ENCODE data around the gene URM1.

URM1 gene

DNA sequence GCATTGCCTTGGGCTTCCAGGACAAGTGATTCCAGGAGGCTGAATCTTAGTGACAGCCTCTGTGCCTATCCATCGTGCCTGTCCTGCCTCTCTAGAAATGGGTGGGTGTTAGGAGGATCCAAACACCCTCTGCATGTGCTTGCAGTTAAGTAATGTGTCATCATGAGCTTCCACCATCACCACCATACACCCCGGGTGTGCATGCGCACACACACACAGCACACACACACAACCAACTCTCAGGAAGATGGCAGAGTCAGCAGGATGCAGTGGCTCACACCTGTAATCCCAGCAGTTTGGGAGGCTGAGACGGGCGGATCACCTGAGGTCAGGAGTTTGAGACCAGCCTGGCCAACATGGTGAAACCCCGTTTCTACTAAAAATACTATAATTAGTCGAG is 26.7 kb downstream of the URM1 start:
- ChIA-PET POLR2A (interaction anchor here (0.5 to 0.6 kb wide), 2 partner anchors 155 to 229 kb away, joined by 3 to 4 read pairs; partner anchors contain the start of gene SPTAN1), CTCF (interaction anchor here (0.7 to 2.4 kb wide), 2 partner anchors 36 to 43 kb away, joined by 3 to 8 read pairs; no protein-coding TSS in a partner anchor)
- TF ChIP-seq, protein P1, sequence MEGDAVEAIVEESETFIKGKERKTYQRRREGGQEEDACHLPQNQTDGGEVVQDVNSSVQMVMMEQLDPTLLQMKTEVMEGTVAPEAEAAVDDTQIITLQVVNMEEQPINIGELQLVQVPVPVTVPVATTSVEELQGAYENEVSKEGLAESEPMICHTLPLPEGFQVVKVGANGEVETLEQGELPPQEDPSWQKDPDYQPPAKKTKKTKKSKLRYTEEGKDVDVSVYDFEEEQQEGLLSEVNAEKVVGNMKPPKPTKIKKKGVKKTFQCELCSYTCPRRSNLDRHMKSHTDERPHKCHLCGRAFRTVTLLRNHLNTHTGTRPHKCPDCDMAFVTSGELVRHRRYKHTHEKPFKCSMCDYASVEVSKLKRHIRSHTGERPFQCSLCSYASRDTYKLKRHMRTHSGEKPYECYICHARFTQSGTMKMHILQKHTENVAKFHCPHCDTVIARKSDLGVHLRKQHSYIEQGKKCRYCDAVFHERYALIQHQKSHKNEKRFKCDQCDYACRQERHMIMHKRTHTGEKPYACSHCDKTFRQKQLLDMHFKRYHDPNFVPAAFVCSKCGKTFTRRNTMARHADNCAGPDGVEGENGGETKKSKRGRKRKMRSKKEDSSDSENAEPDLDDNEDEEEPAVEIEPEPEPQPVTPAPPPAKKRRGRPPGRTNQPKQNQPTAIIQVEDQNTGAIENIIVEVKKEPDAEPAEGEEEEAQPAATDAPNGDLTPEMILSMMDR (IDR thresholded peaks at IDR 0.05; ENCODE audit: control extremely low read depth, extremely low read depth, low read depth, missing control alignments): no peak
- DNase-seq (ENCODE audit: extremely low spot score): no peak

DNA sequence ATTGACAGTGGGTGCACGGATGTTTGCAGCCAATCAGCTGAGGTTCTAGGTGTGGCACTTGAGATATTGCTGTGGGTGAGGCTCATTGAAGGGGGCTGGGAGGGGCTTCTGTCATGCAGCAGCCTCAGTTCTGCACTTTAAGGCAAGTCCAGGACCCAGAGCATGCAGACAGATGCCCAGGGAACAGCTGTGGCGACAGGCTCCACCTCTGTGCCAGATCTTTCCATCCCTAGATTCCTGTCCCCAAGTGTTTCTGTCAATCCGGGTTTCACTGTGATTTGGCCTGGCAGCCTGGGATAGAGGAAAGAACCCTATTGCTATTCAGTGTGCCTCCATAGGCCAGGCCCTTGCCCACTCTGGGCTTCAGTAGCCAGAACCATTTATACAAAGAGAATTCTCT is 28.7 kb downstream of the URM1 start:
- TF ChIP-seq, protein P1 (IDR thresholded peaks at IDR 0.05; ENCODE audit: control extremely low read depth, extremely low read depth, low read depth, missing control alignments): no peak
- DNase-seq (ENCODE audit: extremely low spot score): no peak
- CTCF ChIA-PET: no interaction called here
- POLR2A ChIA-PET: no interaction called here

DNA sequence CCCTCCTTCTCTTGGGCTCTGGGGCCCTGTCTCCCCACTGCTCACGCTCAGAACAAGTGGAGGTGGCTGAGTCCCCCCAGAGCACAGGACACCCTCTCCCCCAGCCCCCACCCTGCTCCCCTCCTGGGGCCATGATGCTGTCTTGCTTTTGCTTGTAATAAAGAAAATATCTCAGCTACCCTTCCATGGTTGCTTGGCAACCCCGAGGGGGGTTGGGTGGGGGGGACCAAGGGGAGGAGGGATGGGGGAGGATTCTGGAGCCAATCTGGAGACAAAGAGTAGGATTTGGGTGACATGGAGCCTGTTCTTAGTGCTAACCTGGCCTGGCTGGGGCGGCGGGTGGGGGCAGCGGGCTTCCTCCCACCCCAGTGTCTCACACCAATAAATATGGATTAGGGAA is 33.4 kb downstream of the URM1 start:
- POLR2A ChIA-PET: no interaction called here
- no peak for DNase-seq (ENCODE audit: extremely low spot score)
- CTCF ChIA-PET: no interaction called here
- TF ChIP-seq, protein P1 (IDR thresholded peaks at IDR 0.05; ENCODE audit: control extremely low read depth, extremely low read depth, low read depth, missing control alignments): no peak

GRCh38 chr9:128405077-128405779 is 34.1 kb downstream of the URM1 start:
- DNase-seq (ENCODE audit: extremely low spot score): no peak
- TF ChIP-seq, protein P1 (IDR thresholded peaks at IDR 0.05; ENCODE audit: control extremely low read depth, extremely low read depth, low read depth, missing control alignments): no peak
- POLR2A ChIA-PET: interaction anchor here (0.5 kb wide), 1 partner anchor 16 kb away, joined by 3 read pairs; the partner anchor contains the start of gene CERCAM
- CTCF ChIA-PET: no interaction called here

- ChIA-PET POLR2A (no interaction called here), CTCF (interaction anchor here (1.4 kb wide), 1 partner anchor 14 kb away, joined by 7 read pairs; no protein-coding TSS in a partner anchor)
- TF ChIP-seq, protein P1 (IDR thresholded peaks at IDR 0.05; ENCODE audit: control extremely low read depth, extremely low read depth, low read depth, missing control alignments): no peak
- no peak for DNase-seq (ENCODE audit: extremely low spot score)
Measured at GRCh38 chr9:128405780-128406171, 34.6 kb downstream of the URM1 start.

GRCh38 chr9:128406848-128407391 is 35.7 kb downstream of the URM1 start:
- TF ChIP-seq, protein P1 (IDR thresholded peaks at IDR 0.05; ENCODE audit: control extremely low read depth, extremely low read depth, low read depth, missing control alignments): no peak

More at GRCh38 chr9:128406848-128407391, 35.7 kb downstream of the URM1 start:
- ChIA-PET POLR2A (no interaction called here), CTCF (interaction anchor here (0.9 to 1.4 kb wide), 2 partner anchors 13 to 27 kb away, joined by 3 to 7 read pairs; no protein-coding TSS in a partner anchor)
- no peak for DNase-seq (ENCODE audit: extremely low spot score)
